ENCODE results near the gene PSAPL1.

PSAPL1 gene

DNA sequence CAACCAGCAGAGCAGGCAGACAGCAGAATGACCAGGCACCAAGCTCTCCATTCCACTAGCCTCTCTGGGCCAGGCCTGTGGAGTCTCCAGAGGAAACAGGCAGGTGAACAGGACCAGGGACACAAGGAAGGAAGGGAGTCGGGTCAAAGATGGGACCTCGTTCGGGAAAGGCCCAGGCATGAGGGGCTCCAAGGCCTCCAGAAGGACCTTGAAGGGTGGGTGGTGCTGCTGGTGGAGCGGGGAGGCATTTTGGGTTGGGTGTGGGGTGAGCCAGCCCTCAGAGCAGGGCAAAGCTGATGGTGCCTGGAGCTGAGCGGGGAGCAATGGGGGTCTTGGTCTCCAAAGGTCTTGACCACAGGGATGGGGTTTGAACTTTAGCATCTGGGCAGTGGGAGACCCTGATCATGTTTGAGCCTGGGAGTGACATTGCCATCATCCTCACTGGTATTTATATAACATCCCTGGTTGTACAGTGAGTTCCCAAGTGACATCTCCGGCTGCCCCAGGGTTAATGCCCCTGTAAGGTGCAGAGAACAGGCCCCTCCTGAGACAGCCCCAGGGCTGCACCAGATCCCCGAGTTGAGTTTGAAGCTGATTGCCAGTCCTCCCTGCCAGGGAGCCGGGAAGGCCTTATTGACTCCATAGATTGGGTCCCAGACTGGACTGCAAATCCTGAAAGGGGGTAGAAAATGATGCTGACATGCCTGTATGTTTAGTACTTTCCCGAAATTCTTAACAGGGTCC, 52.7 kb downstream of the PSAPL1 start:
- DNase-seq (ENCODE audit: low spot score), result no peak

DNA sequence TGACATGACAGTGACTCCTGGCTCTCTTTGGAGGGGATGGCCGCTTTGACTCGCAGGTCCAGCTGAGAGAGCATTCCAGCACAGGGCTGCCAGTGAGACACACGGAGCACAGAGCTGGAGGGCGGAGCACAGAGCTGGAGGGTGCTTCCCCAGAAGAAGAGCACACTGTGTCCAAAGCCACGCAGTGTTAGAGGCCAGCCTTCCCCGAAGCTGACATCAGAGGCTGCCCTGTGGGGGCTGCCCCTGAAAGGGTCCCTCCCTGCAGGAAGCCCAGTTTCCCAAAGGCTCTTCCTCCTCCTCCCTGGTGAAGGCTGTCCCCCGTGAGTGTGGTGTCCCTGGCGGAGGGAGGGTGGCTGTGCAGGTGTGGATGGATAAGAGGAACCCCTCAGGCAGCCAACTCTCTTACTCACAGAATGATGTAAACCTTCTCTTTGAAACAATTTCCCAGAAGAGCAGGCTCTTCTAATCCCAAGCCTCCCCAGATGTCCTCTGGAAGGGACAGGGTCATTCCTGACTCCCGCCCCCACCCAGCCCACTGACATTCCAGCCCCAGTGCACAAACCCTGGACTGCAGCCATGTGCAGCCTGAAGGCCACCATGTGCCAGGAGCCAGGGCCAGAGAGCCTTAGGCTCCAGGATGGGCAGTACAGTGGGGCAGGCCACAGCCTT, 53.4 kb downstream of the PSAPL1 start:
- peak; percentile 35 for DNase-seq (ENCODE audit: low spot score)

Measured in AG08395 (cell line).